Fibroblast of pulmonary artery (primary cell): ENCODE measurements around the gene XCL1.

Source experiments
- DNase-seq: peaks from one replicate; pipeline ENCODE4 v3.0.0-alpha.2; 2010; ENCODE audit warnings: low read depth
- H3K4me3 ChIP-seq: replicated peaks from 2 replicates; pipeline ENCODE4 v1.5.1; 2011; ENCODE audit warnings: low read depth, mild to moderate bottlenecking, control low read depth, low read length, moderate library complexity
- TF ChIP-seq, protein P1 (sequence below): IDR thresholded peaks from 2 replicates; pipeline ENCODE4 v1.5.1; 2011; ENCODE audit warnings: mild to moderate bottlenecking, control low read depth, low read length, inconsistent platforms; ENCODE audit errors: missing control alignments

Gene XCL1

GRCh38 chr1:168550971-168551370, 25.4 kb upstream of the XCL1 start:
- peak; percentile 39 for DNase-seq
- H3K4me3 ChIP-seq, result no peak overlapping the region
- TF ChIP-seq, protein P1, sequence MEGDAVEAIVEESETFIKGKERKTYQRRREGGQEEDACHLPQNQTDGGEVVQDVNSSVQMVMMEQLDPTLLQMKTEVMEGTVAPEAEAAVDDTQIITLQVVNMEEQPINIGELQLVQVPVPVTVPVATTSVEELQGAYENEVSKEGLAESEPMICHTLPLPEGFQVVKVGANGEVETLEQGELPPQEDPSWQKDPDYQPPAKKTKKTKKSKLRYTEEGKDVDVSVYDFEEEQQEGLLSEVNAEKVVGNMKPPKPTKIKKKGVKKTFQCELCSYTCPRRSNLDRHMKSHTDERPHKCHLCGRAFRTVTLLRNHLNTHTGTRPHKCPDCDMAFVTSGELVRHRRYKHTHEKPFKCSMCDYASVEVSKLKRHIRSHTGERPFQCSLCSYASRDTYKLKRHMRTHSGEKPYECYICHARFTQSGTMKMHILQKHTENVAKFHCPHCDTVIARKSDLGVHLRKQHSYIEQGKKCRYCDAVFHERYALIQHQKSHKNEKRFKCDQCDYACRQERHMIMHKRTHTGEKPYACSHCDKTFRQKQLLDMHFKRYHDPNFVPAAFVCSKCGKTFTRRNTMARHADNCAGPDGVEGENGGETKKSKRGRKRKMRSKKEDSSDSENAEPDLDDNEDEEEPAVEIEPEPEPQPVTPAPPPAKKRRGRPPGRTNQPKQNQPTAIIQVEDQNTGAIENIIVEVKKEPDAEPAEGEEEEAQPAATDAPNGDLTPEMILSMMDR, result no peak

DNA sequence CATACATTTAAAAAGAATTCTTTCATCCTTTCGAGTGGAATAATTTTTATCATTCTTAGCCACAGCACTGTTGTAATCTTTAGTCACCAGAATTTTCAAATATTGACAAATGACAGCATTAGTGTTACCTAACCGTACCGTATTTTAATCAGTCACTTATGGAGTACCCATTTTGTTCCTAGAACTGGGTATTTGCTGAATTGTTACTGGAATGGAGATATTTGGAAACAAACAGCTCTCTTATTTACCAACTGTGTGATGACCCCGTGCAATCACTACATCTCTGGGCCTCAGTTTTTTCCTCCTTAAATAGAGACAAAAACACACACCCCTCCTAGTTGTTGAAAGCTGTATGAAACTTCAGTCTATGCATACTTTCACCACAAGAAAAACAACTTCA, 24.7 kb upstream of the XCL1 start:
- TF ChIP-seq, protein P1, result no peak
- DNase-seq, result no peak
- no peak overlapping the region for H3K4me3 ChIP-seq

GRCh38 chr1:168552961-168553360, 23.4 kb upstream of the XCL1 start:
- no peak for DNase-seq
- TF ChIP-seq, protein P1, result no peak
- no peak overlapping the region for H3K4me3 ChIP-seq

DNA sequence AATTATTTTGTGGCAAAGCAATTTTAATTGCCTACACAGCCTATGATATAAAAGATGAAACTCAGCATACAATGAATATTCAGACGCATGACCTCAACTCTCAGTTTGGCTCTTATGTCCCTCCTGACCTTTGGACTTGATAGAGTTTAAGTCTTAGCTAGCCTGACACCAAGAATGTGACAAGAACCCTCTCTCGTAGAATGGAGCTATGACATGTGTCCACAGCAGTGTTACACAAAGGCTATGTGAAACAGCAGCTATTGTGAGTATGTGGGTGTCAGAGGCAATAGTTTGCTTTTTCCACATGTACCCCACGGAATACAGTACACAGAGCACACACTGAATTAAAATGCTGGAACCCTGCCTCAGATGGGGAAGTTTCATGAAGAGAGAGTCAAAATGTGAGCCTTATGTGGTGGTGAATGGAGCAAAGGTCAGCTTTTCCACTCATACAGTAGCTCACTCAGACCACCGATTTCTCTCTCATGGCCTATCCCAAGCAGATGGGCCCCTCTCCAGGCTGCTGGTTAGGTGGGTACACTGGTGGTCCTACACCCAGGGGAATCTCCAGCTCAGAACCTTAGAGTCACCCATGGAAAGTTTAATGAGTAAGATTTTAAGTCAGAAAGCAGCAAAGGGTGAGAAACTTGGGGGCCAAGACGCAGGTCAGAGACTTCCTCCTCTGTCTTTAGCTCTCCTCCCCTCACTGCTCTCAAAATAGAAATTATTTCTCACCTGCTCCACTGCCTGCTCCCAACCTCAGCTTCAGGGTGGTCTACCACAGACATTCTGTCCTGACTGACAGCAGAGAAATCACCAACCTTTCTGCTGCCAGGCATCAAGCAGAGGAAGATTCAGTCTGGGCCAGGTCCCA, 22.5 kb upstream of the XCL1 start:
- TF ChIP-seq, protein P1, result no peak
- H3K4me3 ChIP-seq, result no peak overlapping the region
- no peak for DNase-seq

DNA sequence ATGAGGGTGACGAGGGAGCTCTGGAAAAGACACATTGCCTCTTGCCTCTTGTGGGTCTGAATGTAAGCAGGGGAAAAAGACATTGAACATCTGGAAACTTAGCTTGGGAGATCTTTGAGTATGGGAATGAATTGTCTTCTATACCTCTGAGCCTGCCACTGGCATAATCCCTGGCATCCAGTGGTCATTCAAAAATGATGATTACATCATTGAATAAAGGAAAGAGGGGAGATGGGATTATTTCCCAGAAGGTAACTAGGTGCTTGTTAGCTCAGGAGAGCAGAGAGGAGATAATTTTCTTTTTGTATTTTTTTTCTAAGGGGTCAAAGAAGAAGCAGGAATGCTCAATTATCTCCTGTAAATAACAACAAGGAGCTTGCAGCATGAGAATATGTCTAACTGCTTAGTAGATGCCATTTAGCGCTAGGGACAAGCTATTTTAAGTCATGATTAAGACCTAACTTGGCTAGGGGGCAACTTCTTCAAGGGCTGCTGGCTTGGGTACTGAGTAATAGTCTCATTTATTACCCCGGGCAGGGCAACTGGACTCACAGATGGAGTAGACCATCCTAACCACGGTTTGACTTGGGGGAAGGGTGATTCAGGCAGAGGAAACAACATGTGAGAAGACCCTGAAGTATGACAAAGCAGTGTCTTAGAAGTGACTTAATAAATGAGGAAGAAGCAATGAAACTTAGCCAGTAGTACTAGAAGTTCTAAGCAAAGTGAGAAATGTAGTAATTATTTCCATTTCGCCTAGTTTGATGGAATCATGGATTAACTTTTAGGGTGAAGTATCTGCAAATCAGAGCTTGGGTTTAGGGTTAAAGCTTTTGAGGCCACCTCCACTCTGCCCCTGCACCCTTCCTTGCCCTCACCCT, 21.6 kb upstream of the XCL1 start:
- H3K4me3 ChIP-seq, result no peak overlapping the region
- TF ChIP-seq, protein P1, result no peak

DNA sequence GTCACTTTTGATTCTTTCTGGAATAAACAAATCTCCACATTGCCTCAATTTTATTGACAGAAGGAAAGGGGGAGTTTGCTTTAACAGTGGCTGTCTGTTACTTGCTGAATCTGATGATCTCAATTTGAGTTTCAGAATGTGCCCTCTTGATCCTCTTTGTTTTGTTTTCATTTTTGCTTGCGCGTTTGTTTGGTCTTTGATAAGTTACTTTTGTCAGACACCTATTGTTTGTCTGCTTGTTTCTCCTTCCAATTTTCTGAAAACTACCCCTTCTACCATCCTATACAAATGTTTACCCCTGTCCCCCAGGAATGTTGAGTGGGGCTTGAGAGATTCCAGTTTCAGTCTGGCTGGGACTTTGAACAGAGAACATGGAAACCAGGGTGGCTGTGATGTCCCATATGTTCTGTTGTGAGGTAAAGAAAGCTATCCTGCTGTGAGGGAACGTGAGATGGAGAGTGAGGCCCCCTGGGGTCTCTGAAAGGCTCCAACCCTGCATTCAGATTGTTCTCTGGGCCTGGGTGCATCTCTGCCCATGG, 20.8 kb upstream of the XCL1 start:
- TF ChIP-seq, protein P1, result no peak

More for the DNA sequence above, 21.6 kb upstream of the XCL1 start:
- no peak for DNase-seq

More for the DNA sequence above, 20.8 kb upstream of the XCL1 start:
- no peak for DNase-seq
- no peak overlapping the region for H3K4me3 ChIP-seq
